Activated naive CD4-positive, alpha-beta T cell treated with anti-CD3 and anti-CD28 coated beads, Interleukin-2, amount 50 U/mL, for 24 hours (primary cell): ENCODE measurements around the gene YAE1.

Source experiments
- H3K27ac Mint-ChIP-seq: one replicate; pipeline ENCODE4 v1.8.0; 2021; ENCODE audit warnings: mild to moderate bottlenecking, mixed read lengths
- H3K27me3 Mint-ChIP-seq: one replicate; pipeline ENCODE4 v1.8.0; 2021; ENCODE audit warnings: mixed read lengths
- H3K36me3 Mint-ChIP-seq: one replicate; pipeline ENCODE4 v1.8.0; 2021; ENCODE audit warnings: mixed read lengths
- H3K4me1 Mint-ChIP-seq: one replicate; pipeline ENCODE4 v1.8.0; 2021; ENCODE audit warnings: mixed read lengths
- H3K4me3 Mint-ChIP-seq: one replicate; pipeline ENCODE4 v1.8.0; 2021; ENCODE audit warnings: mild to moderate bottlenecking, mixed read lengths
- H3K9me3 Mint-ChIP-seq: one replicate; pipeline ENCODE4 v1.8.0; 2021; ENCODE audit warnings: mixed read lengths

The YAE1 gene

GRCh38 chr7:39609113-39609934 is 43.1 kb downstream of the YAE1 start:
- peak overlapping the region; percentile 90 for H3K27ac Mint-ChIP-seq
- no peaks in the 10 kb centered on the region for H3K9me3 Mint-ChIP-seq
- peaks cover 2% of the 10 kb centered on the region for H3K27me3 Mint-ChIP-seq
- peak overlapping the region; percentile 78 for H3K4me3 Mint-ChIP-seq
- H3K4me1 Mint-ChIP-seq, result peaks cover 59% of the 10 kb centered on the region
- no peaks in the 10 kb centered on the region for H3K36me3 Mint-ChIP-seq

DNA sequence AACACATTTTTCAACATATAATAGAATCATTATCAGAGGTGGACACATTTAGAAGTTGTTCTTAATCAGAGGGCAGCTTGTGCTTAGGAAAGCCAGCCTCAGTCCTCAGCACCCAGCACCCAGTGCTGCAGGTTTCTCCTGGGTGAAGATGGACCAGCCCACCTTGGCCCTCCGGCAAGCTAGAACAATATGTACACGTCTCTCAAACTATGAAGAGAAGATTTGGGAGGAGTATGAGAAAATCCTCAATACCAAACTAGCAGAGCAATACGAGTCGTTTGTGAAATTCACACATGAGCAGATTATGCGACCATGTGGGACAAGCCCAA is 43.7 kb downstream of the YAE1 start:
- peaks cover 55% of the 10 kb centered on the region for H3K4me1 Mint-ChIP-seq
- H3K27ac Mint-ChIP-seq, result no peak overlapping the region
- peak overlapping the region; percentile 78 for H3K4me3 Mint-ChIP-seq
- H3K27me3 Mint-ChIP-seq, result peaks cover 2% of the 10 kb centered on the region
- H3K9me3 Mint-ChIP-seq, result no peaks in the 10 kb centered on the region
- no peaks in the 10 kb centered on the region for H3K36me3 Mint-ChIP-seq

DNA sequence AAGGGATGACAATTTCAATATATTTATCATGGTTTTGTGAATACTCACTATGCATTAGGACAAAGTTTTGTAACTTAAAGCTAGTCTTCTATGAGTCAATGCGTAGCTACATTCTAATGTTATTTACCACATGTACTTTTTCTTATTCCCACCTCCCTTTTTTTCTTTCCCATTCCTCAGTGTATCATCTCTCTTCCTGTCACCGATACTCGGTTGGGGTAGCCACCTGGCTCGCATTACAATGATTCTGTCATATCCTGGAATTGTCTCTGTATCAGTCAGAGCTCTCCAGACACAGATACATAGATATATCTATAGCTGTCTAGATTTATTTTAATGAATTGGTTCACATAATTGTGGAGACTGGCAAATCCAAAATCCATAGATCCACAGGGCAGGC is 47.4 kb downstream of the YAE1 start:
- no peaks in the 10 kb centered on the region for H3K36me3 Mint-ChIP-seq
- H3K4me1 Mint-ChIP-seq, result peaks cover 19% of the 10 kb centered on the region
- peaks cover 2% of the 10 kb centered on the region for H3K27me3 Mint-ChIP-seq
- H3K9me3 Mint-ChIP-seq, result no peaks in the 10 kb centered on the region
- no peak overlapping the region for H3K27ac Mint-ChIP-seq
- H3K4me3 Mint-ChIP-seq, result no peak overlapping the region

- Mint-ChIP-seq H3K27ac (peak overlapping the region; percentile 41), H3K36me3 (no peaks in the 10 kb centered on the region), H3K9me3 (no peaks in the 10 kb centered on the region), H3K27me3 (peaks cover 2% of the 10 kb centered on the region), H3K4me1 (peaks cover 12% of the 10 kb centered on the region), H3K4me3 (no peak overlapping the region)
Measured at GRCh38 chr7:39614299-39614698, 48.1 kb downstream of the YAE1 start.

DNA sequence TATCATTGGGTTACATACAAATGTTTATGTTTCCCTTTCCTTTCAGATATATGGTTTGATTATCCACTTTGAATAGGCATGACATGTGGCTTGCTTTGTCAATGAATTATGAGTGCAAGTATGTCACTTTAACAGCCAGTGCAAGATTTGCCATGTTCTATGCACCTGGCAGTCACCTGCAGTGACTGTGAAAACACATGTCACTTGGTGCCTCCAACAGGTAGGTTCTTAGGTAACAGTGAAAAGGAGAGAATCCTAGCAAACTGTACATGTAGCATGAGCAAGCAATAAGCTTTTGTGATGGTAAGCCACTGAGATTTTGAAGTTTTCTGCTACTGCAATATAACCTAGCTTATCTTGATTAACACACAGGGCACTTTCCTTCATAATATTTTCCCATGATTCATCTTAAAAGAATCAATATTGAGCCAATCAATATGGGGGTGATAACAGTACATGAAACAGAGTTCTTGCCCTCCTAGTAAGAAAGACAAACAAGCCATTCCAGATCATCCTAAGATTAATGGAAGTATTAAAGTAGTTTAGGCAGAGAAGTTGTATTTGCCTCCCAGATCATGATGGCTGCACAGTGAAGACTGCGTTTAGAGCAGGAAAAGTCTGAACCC is 49.3 kb downstream of the YAE1 start:
- H3K27ac Mint-ChIP-seq, result no peak overlapping the region
- peaks cover 2% of the 10 kb centered on the region for H3K27me3 Mint-ChIP-seq
- H3K36me3 Mint-ChIP-seq, result no peaks in the 10 kb centered on the region
- no peaks in the 10 kb centered on the region for H3K9me3 Mint-ChIP-seq
- peaks cover 3% of the 10 kb centered on the region for H3K4me1 Mint-ChIP-seq
- no peak overlapping the region for H3K4me3 Mint-ChIP-seq

DNA sequence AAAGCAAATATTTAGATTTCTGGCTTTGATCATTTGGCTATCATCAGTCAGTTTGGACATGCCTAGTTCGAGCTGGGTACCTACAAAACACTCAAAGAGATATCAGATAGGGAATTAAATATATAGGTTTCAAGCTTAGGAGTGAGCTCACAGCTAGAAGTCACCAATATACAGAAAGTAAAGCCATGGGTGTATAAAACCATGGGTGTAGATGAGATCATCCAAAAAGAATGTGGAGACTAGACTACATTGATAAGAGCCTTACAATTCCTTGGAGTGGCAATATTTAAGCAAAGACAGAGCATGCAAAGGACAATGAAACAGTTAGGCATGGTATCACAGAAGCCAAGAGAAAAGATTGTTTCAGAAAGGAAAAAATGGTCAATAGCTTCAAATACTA is 49.9 kb downstream of the YAE1 start:
- Mint-ChIP-seq H3K4me1 (peaks cover 4% of the 10 kb centered on the region), H3K27ac (no peak overlapping the region), H3K4me3 (no peak overlapping the region), H3K9me3 (no peaks in the 10 kb centered on the region), H3K27me3 (peaks cover 2% of the 10 kb centered on the region), H3K36me3 (no peaks in the 10 kb centered on the region)

DNA sequence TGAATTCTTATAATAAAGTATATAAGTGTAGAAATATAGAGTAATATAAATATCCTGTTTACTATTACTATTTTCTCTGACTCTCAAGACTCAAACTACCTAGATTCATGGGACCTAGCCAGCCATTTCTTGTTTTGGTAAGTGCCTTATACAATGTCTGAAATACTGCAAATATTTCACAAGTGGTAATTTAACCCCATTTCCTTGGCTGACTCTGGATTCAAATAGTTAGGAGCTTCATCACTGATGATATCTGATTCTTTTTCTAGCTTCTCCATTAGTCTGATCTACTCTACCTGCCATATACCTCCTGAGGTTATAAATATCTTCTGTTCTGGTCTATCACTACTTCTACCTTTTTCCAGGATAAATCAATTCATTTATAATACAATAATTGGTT is 50.8 kb downstream of the YAE1 start:
- H3K9me3 Mint-ChIP-seq, result no peaks in the 10 kb centered on the region
- H3K4me3 Mint-ChIP-seq, result no peak overlapping the region
- no peaks in the 10 kb centered on the region for H3K36me3 Mint-ChIP-seq
- H3K27me3 Mint-ChIP-seq, result peaks cover 2% of the 10 kb centered on the region
- no peak overlapping the region for H3K27ac Mint-ChIP-seq
- peaks cover 7% of the 10 kb centered on the region for H3K4me1 Mint-ChIP-seq

DNA sequence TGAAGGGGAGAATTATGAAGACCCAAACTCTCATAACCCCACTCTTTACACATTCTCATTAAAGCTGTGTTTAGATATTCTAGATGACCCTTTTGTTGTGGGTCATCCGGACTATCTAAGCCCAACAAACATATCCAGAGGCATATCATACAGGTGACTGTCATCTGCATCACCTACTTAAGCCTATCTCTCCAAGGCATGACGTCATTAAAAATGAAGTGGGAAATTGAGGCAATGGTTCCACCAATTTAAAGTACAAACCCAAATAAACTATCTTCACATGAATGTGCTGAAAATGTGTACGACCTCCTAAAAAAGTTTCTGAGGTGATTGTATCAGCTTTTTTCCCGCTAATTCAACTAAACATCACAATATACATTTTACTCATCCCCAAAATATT is 52.7 kb downstream of the YAE1 start:
- Mint-ChIP-seq H3K4me1 (peaks cover 14% of the 10 kb centered on the region), H3K27ac (peak overlapping the region; percentile 8), H3K36me3 (no peaks in the 10 kb centered on the region), H3K27me3 (no peaks in the 10 kb centered on the region), H3K4me3 (no peak overlapping the region), H3K9me3 (no peaks in the 10 kb centered on the region)

- Mint-ChIP-seq H3K9me3 (no peaks in the 10 kb centered on the region), H3K36me3 (peaks cover 3% of the 10 kb centered on the region), H3K4me3 (no peak overlapping the region)
Measured at GRCh38 chr7:39620486-39620885, 54.3 kb downstream of the YAE1 start.

GRCh38 chr7:39621261-39621660 is 55.1 kb downstream of the YAE1 start:
- Mint-ChIP-seq H3K9me3 (no peaks in the 10 kb centered on the region), H3K36me3 (peaks cover 3% of the 10 kb centered on the region), H3K27ac (no peak overlapping the region), H3K4me1 (peaks cover 36% of the 10 kb centered on the region), H3K4me3 (no peak overlapping the region), H3K27me3 (no peaks in the 10 kb centered on the region)

More at GRCh38 chr7:39620486-39620885, 54.3 kb downstream of the YAE1 start:
- Mint-ChIP-seq H3K27ac (no peak overlapping the region), H3K4me1 (peaks cover 28% of the 10 kb centered on the region), H3K27me3 (no peaks in the 10 kb centered on the region)

DNA sequence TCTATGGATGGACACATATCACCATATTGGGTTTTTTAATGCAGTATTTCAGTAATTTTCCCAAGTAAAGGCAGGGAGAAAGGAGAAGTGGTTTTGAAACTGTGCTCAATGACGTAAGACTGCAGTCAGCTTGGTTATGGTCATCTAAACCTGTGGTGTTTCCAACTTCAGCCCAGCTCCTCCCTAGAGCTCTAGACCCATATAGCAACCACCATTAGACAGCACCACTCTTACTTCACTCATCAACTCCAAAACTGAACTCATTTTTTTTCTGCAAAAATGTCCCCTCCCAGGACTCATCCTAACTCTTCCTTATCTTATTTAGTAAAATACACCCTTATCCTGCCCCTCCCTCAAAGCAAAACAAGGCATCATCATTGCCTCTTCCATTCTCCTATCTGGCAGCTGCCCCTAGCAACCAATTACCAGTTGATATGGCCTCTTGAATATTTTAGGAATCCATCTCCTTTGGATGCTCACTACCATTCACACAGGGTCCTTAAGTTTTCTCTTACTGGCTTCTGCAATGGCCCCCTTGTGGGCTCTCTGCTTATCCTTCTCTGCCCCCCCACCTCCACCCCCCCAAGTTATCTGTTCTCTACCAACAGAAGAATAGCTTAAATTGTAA is 55.7 kb downstream of the YAE1 start:
- Mint-ChIP-seq H3K9me3 (no peaks in the 10 kb centered on the region), H3K27ac (peak overlapping the region; percentile 91), H3K4me3 (peak overlapping the region; percentile 86), H3K27me3 (no peaks in the 10 kb centered on the region), H3K36me3 (peaks cover 3% of the 10 kb centered on the region), H3K4me1 (peaks cover 42% of the 10 kb centered on the region)
